ENCODE results near the gene CLDN2. TPM values are rescaled to one million over a fixed set of nuclear protein-coding genes. Genes with fewer than 3 reads are reported as not detected.
A peak's percentile ranks its signal among the peaks of the same experiment; 100 is the strongest.

The CLDN2 gene
- total RNA-seq, 6 experiments from 2014 or later, result 6.3 to 48.4 (median 18.4) TPM

GRCh38 chrX:106905064-106905708, 15.0 kb upstream of the CLDN2 start:
- 70% methylated on average over 4 of the region's 5 CpGs for WGBS (ENCODE audit: insufficient coverage, low coverage, low lambda C conversion rate, missing lambda C conversion rate)
- intact Hi-C loops (cut with DNase I), result no loop called here
- DNase-seq (no peak), ATAC-seq (no peak)
- Histone ChIP-seq H3K4me1 (peaks cover 0 to 26% (median 7%) of the 10 kb centered on the region in 4 donors), H3K27me3 (no peaks in the 10 kb centered on the region), H3K27ac (no peak overlapping the region), H3K9me3 (no peaks in the 10 kb centered on the region), H3K36me3 (no peaks in the 10 kb centered on the region), H3K4me3 (no peak overlapping the region)
- no peak for TF ChIP-seq POLR2A (IDR thresholded peaks at IDR 0.05)
- TF ChIP-seq, protein P1, sequence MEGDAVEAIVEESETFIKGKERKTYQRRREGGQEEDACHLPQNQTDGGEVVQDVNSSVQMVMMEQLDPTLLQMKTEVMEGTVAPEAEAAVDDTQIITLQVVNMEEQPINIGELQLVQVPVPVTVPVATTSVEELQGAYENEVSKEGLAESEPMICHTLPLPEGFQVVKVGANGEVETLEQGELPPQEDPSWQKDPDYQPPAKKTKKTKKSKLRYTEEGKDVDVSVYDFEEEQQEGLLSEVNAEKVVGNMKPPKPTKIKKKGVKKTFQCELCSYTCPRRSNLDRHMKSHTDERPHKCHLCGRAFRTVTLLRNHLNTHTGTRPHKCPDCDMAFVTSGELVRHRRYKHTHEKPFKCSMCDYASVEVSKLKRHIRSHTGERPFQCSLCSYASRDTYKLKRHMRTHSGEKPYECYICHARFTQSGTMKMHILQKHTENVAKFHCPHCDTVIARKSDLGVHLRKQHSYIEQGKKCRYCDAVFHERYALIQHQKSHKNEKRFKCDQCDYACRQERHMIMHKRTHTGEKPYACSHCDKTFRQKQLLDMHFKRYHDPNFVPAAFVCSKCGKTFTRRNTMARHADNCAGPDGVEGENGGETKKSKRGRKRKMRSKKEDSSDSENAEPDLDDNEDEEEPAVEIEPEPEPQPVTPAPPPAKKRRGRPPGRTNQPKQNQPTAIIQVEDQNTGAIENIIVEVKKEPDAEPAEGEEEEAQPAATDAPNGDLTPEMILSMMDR (IDR thresholded peaks at IDR 0.05), result no peak

DNA sequence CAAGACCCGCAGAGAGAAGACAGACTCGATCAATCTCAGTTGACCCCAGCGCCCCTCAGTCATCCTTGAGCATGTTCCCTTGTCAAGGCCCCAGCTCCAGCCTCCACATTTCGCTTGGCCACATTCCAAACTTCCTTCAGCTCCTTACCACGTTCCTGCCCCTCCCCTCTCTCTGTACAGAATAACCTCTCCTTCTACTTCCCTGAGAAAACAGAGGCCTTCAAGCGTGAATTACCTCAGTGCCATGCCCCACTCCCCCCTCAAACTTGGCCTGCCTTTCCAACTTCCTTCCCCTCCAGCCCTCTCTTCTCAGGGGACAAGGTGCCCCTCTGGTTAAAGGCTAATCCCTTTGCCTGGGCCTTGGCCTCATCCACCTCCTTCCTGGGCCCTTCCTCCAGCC, 13.8 kb upstream of the CLDN2 start:
- ATAC-seq (no peak), DNase-seq (no peak)
- Histone ChIP-seq H3K4me1 (peaks cover 0 to 17% (median 7%) of the 10 kb centered on the region in 4 donors), H3K27me3 (no peaks in the 10 kb centered on the region), H3K9me3 (no peaks in the 10 kb centered on the region), H3K4me3 (no peak overlapping the region), H3K36me3 (no peaks in the 10 kb centered on the region), H3K27ac (peak overlapping the region in 1 of 3 donors; percentile 1)
- intact Hi-C loops (cut with DNase I), result no loop called here
- TF ChIP-seq, protein P1 (IDR thresholded peaks at IDR 0.05), result no peak
- TF ChIP-seq POLR2A (IDR thresholded peaks at IDR 0.05), result no peak
- WGBS (ENCODE audit: insufficient coverage, low coverage, low lambda C conversion rate, missing lambda C conversion rate), result 33% methylated on average over 3 of the region's 6 CpGs

DNA sequence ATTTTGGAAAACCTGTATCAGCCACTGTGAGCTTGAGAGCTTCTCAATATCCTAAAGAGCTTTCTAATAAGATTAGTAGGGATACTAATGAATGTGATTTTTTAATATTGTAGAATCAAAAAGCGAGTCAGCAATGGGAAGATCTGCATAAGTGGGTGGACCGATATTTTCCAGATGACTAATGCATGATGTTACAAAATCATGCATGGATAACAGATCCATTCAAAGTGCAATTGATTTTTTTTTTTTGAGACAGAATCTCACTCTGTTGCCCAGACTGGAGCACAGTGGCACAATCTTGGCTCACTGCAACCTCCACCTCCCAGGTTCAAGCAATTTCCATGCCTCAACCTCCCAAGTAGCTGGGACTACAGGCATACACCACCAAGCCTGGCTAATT, 7.3 kb upstream of the CLDN2 start:
- TF ChIP-seq POLR2A (IDR thresholded peaks at IDR 0.05), result no peak
- TF ChIP-seq, protein P1 (IDR thresholded peaks at IDR 0.05), result no peak
- H3K4me1 ChIP-seq, result no peaks in the 10 kb centered on the region

DNA sequence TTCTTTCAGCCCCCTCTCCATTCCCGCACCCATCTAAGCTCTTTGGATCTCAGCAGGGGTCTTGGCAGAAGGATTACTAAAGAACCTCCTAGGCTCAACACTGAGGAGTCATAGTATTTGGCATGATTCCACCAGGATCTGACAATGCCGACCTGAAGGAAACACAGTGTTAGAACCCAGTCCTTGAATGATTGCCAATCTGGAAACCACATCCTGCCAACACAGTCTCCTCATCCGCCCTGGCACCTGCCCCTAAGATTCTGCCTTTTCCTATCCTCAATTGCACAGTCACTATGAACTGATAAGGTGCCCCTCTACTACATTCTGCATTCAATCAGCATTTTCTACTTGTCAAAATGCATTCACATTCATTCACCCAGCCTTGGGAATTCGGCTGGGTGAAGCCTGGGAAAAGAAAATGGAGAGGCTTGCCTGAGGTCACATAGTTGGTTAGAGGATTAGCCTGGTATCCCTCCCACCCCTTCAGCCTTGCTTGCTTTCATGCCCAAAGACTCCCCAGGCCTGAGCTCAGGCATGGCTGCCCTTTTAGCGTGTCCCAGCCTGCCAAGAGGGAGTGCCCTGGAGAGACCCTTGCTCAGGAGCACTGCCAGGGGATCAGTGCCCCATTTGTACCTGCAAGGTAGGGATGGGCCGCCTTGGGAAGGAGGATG, 2.2 kb upstream of the CLDN2 start:
- Histone ChIP-seq H3K4me3 (no peak overlapping the region), H3K27me3 (no peaks in the 10 kb centered on the region), H3K27ac (no peak overlapping the region), H3K36me3 (no peaks in the 10 kb centered on the region), H3K4me1 (no peaks in the 10 kb centered on the region), H3K9me3 (no peaks in the 10 kb centered on the region)
- WGBS (ENCODE audit: insufficient coverage, low coverage, low lambda C conversion rate, missing lambda C conversion rate), result 31% methylated on average over 5 of the region's 6 CpGs
- peak in 2 of 4 donors; percentile 20 to 38 for ATAC-seq
- no peak for TF ChIP-seq POLR2A (IDR thresholded peaks at IDR 0.05)
- TF ChIP-seq, protein P1 (IDR thresholded peaks at IDR 0.05), result no peak
- no peak for DNase-seq
- intact Hi-C loops (cut with DNase I), result no loop called here

More for the DNA sequence above, 7.3 kb upstream of the CLDN2 start:
- Histone ChIP-seq H3K27me3 (no peaks in the 10 kb centered on the region), H3K27ac (peak overlapping the region in 2 of 3 donors; percentile 32 to 63), H3K9me3 (no peaks in the 10 kb centered on the region), H3K36me3 (no peaks in the 10 kb centered on the region), H3K4me3 (no peak overlapping the region)
- DNase-seq, result no peak
- 24% methylated on average over 2 of the region's 2 CpGs for WGBS (ENCODE audit: insufficient coverage, low coverage, low lambda C conversion rate, missing lambda C conversion rate)
- intact Hi-C loops (cut with DNase I), result no loop called here
- peak; percentile 76 to 92 (median 82) for ATAC-seq

All from right lobe of liver (tissue), 6 donors.